NB4 (cell line): ENCODE results near the gene TANC2.

Experiments
- MYC ChIP-seq: IDR thresholded peaks from 2 replicates; pipeline ENCODE4 v1.6.1; 2011; ENCODE audit warnings: low read depth, low read length
- POLR2A ChIP-seq: IDR thresholded peaks from 2 replicates; pipeline ENCODE4 v1.6.1; 2011; ENCODE audit warnings: mild to moderate bottlenecking; ENCODE audit not compliant: insufficient read length; ENCODE audit errors: extremely low read depth

DNA sequence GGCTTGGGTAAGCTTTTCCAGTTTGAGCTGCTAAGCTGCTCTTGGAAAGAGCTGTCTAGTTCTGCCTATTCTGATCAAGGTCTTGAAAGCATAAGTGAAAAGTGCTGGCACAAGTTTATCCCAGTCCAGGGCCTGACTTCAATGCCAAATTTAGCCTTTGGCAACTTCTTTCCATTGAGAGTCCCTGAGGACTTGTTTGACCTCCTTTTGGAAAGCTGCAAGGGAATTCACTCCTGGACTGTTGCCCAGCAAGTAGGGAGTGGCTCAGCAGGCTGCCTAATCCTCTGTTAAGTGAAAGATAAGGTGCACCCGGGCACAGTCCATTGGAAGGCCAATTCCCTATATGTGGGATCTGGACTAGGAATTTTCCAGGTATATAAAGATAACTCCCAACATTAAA, 16.0 kb upstream of the TANC2 start:
- TF ChIP-seq MYC, result no peak
- no peak for TF ChIP-seq POLR2A
